NCI-H1417 (cell line): ENCODE measurements around the gene STYX.
"Not testable (repeated sequence)": the region's sequence is repeated elsewhere in the genome, so short reads cannot be mapped to it uniquely, and the experiment has no call there.

ENCODE experiments used
- DNase-seq, 3 experiments: peaks; one replicate each; lab custom pipeline; 2025; lab: John Stamatoyannopoulos, UW

The STYX gene

GRCh38 chr14:52727509-52727908, 2.5 kb upstream of the STYX start:
- DNase-seq = not testable (repeated sequence)

- not testable (repeated sequence) for DNase-seq
Measured at GRCh38 chr14:52729035-52729434, 931 bp upstream of the STYX start.

- no peak for DNase-seq
Measured at GRCh38 chr14:52729585-52729924, 411 bp upstream of the STYX start.

DNA sequence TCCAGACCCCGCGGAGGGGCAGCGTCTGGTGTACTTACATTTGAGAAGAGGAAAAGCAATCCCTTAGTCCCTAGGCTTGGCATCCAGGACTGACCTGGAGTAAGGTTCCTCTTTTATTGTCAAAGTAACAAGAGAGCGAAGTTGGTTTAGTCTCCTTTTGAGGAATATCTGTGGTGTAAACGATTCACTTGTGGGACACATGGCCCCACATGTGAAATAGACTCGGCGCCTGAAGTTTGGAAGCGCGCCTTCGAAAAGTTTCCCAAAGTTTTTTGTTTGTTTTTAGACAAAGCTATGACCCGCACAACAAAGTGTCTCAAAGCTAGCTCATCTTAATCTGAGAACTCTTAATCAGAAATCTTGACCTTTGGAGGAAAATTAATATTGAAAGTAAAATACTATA, 744 bp downstream of the STYX start:
- peak in 1 of 3 experiments; percentile 90 for DNase-seq

DNA sequence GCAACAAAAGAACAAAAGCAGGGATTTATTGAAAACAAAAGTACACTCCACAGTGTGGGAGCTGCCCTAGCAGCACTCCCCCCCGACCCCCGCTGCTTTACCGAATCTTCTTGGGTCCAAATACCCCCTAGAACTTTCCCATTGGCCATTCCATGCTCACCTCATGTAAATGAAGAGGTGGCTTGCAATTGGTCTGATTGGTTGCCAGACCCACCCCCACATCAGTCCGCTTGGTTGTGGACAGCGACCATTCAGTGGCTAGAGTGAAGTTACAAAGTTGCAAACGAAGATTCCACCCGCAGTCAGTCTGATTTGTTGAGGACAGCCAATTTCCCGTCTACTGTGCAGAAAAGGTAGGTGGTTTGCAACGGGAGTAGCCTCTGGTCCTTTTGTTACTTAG, 3.9 kb downstream of the STYX start:
- no peak for DNase-seq

DNA sequence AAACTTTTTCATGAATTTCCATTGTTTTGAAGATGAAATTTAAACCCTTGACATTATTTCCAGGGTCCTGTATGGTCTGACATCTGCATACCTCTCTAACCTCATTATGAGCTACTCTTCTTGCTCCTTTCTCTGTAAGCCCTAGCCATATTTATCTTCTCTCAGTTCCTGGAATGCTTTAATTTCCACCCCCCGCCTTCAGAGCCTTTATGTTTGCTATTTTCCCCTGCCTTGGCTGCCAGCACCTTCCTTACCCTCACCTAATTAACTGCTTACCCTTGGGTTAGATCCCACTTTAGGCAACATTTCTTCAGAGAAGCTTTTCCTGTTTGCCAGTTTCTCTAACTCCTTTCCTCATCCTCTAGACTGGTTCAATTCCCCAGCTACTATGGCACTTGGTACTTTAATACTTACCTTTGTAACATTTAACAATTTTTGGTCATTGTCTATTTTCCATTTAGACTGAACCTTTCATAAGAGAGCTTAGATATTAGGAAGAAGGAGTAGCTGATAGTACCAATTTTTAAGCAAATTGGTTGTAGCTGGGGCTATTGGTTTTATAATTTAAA, 6.0 kb downstream of the STYX start:
- no peak for DNase-seq

DNA sequence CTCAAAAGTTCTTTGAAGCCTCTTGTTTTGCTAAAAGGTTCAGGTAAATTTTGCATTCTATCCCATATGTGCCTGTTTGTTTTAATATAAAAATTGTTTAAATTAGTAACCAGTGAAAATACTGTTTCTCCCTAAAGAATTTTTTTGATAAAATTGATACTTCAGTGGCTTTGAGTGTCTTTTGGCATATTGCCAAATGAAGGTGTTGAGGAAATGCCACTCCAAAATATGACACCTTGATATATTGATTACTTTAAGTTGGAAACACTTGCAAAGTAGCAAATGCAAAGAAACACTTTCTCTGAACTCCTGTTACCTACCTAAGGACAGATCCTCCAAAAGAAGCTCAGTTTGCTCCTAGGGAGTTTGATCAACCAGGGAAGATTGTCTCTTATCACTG, 8.4 kb downstream of the STYX start:
- DNase-seq = peak in 1 of 3 experiments; percentile 63

DNA sequence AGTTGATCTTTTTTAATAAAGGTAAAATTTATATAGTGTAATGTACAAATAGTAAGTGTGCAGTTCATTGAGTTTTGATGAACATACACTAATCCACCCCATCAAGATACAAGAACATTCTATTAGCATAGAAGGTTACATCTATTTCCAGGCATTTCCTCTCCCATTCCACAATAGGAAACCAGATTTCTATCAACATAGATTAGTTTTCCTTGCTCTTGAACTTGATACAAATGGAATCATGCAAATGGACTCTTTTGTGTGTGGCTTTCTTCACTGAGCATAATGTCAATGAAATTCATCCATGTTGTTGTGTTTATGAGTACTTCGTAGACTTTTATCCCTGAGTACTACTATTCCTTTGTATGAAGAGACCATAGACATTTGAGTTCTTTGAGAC, 10.8 kb downstream of the STYX start:
- DNase-seq = no peak

GRCh38 chr14:52741865-52742264, 11.9 kb downstream of the STYX start:
- DNase-seq = no peak

GRCh38 chr14:52748647-52749292, 18.8 kb downstream of the STYX start:
- DNase-seq = no peak

DNA sequence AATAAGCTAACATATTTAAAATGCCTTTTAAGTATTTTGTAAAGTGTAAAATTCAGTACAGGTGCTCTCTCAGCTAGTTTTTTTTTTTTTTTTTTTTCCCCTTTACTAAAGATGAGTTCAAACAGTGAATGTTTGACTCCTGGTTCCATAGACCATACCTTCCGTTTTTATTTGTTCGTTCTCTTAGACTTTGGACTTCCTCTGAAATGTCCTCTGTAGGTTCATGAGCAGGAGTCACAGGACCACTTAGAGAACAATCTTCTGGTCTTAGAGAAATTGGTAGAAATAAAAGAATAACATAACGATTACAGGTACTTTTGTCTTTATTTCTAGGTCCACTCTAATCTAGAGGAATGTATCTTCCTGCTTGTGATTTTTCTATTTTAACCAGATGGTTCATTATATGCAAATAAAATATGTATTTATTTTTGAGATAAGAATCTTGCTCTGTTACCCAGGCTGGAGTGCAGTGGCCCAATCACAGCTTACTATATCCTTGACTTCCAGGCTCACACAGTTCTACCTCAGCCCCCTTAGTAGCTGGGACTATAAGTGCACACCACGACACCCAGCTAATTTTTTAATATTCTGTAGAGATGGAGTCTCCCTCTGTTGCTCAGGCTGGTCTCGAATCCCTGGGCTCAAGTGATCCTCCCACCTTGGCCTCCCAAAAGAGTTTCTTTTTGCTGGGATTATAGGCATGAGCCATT, 25.8 kb downstream of the STYX start:
- DNase-seq = no peak

DNA sequence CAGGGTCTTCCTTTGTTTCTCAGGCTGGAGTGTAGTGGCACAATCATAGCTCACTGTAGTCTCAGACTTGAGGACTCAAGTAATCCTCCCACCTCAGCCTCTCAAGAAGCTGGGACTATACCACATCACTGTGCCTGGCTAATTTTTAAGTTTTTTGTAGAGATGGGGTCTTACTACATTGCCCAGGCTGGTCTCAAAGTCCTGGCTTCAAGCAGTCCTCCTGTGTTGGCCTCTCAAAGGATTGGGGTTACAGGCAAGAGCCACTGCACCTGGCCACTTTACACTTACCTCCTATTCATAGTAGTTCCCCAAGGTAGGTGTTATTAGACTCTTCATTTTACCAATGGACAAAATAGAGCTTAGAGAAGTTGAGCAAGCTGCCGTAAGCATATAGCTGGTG, 29.2 kb downstream of the STYX start:
- no peak for DNase-seq

GRCh38 chr14:52762923-52763322, 33.0 kb downstream of the STYX start:
- not testable (repeated sequence) for DNase-seq

DNA sequence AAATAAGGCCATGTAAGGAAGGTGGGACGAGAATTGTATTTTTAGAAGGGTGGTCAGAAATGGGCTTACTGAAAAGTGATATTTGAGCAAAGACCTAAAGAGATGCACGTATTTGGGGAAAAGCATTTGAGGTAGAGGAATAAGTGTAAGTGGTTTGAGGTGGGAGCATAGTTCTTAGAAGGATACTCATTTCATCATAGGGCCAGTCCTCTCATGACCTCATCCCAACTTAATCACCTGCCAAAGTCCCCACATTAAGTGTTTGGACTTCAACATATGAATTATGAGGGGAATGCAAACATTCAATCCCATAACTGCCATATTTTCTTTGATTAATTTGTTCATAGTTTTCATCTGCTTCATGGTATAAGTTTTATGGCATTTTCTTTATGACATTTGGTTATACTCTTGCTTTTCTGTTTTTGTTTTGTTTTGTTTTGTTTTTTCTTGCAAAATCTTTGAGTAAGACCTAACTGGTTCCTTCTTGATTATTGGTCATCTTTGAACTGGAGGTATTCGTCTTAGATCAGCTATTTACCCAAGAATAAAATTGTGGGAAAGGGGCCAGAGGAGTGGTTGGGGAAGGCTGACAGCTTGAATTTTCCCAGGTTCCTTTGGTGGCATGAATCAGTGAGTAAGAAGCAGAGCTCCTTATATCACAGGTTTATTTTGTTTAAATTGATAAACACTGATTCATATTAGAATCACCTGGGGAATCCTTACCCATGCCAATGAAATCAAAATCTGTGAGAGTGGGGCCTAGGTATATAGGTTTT, 37.3 kb downstream of the STYX start:
- no peak for DNase-seq

DNA sequence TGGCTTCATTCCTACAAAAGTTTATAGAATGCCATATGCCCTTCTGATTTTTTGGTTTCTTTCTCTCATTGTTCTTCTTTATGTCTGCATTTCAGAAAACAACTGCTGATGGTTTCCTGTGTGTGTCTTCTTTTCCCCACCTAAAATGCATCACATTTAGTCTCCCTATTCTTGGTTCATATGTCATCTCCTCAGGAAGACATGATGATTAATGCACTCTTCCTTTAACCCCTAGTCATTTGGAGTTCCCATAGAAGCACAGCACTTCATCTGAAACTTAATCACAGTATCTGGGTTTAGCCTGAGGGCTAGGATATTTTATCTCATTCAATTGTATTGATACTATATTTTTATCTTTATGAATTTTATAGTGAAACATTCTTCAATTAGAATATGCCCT, 39.9 kb downstream of the STYX start:
- no peak for DNase-seq

DNA sequence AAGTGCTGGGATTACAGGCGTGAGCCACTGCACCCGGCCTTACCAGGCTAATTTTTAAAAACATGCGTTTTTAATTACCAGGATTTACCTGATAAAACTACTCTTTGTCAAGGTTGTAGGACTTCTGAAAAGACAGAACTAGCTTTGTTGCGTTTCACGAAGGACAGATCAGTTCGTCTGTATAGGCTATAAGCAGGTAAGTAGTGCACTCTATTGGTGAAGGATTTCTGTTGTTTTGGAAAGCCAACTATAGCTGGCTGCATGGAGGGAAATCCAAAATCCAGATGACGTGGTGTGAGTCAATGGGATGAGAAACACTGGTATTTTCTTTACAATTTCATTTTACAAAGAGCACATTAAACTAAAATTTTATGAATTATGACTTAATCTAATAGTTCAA, 46.9 kb downstream of the STYX start:
- DNase-seq = no peak

DNA sequence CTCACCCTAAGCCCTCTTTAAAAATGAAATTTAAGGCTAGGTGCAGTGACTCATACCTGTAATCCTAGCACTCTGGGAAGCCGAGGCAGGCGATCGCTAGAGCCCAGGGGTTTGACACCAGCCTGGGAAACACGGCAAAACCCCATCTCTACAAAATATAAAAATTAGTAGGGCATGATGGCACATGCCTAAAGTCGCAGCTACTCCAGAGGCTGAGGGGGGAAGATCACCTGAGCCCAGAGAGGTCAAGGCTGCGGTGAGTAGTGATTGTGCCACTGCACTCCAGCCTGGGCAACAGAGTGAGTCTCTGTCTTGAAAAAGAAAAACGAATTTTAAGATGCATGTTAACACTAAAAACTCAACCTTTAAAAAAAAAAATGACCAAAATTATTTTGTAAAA, 48.7 kb downstream of the STYX start:
- DNase-seq = no peak

DNA sequence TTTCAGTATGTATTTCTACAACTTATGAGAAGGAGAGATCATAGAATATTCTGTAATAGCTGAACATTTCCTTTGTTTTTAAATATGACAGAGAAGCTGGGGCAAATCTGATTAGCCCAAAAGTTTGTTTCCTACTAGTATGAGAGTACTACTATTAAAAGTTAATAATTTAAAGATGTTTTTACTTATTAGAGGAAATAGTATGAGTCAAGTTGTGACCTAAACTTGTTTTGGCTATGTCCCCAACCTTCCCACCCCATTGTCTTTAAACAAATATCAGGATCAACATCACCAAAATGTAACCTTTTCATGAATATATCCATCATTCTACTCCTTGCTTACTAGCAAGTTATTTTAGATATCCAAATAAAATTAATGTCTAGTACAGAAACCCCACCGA, 50.9 kb downstream of the STYX start:
- no peak for DNase-seq

GRCh38 chr14:52781629-52782028, 51.7 kb downstream of the STYX start:
- no peak for DNase-seq

DNA sequence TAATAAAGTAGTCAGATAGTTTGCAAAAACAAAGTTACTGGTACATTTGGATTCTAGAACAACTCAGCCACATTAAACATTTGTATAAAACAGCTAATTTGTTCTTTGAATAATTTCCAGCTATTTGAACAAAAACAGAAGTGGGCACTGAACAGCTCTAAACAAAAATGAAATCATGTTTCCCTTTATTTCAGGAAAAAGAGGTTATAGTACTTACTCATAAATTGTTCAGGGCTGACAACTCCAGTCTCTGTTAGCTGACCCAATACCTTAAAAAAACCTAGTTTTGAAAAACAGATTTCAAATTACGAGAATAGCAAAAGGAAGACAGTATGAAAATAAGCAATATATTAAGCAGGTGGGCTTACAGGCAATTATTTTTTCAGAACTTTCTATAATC, 53.2 kb downstream of the STYX start:
- DNase-seq = no peak

DNA sequence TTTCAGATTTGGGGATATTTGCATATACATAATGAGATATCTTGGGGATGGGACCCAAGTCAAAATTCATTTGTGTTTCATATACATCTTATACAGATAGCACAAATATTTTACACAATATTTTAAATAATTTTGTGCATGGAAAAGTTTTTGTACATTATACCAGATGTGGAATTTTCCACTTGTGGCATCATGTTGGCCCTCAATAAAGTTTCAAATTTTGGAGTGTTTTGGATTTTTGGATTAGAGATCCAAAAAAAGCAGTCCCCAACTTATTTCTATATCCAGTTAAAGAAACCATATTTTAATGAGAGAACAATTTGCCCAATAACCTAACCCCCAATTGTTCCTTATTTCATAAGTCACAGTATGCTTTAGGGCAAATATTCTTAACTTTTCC, 56.9 kb downstream of the STYX start:
- no peak for DNase-seq

DNA sequence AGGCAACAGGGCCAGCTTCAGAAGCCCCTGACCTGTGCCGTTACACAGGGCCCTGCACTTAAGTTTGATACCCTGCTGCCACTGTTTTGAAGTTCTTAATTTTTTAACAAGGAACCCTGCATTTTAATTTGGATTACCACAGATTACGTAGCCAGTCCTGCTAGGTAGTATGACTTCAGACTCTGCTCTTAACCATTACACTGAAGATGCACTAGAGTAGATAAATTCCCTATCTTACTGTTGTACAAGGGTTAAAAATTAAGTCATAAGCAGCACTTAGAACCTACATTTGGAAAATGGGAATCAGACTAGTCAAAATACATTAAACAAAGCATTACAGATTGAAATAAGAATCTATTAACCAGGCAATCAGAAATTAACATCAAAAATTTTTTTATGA, 59.2 kb downstream of the STYX start:
- no peak for DNase-seq
